HCT116 (cell line): ENCODE data around the gene ZNF222. TPM values are rescaled to one million over a fixed set of nuclear protein-coding genes. Genes with fewer than 3 reads are reported as not detected.
A peak's percentile ranks its signal among the peaks of the same experiment; 100 is the strongest.

Source experiments
- ATAC-seq: fragments of 200-7000 bp; cut with Tn5 transposase; 2 replicates; pipeline ENCODE4 v1.9.1; 2020; ENCODE audit warnings: mild to moderate bottlenecking, moderate library complexity
- BruUV-seq: library from RNA; stranded (reverse); fragments of 400-500 nt; replicated peaks from 2 replicates; lab custom pipeline; 2021; lab: Mats Ljungman, UMichigan
- CTCF ChIA-PET: fragments of 300-600 bp; sonication (Branson Sonifier 250); formaldehyde crosslinking; loops from one replicate; lab custom pipeline; 2021; ENCODE audit warnings: antibody characterized with exemption; lab: Charles Lee
- POLR2A ChIA-PET: fragments of 300-600, 350-600 bp; sonication (Branson Sonifier 250); formaldehyde crosslinking; loops from one replicate; lab custom pipeline; 2021; ENCODE audit warnings: antibody characterized with exemption; lab: Charles Lee
- RAD21 ChIA-PET, 2 experiments: fragments of 300-600 bp; sonication (Branson Sonifier 250); formaldehyde crosslinking; loops; one replicate each; lab custom pipeline; 2023; ENCODE audit warnings: low total read pairs in 2 of 2; ENCODE audit not compliant: uncharacterized antibody in 2 of 2, unreplicated experiment in 2 of 2, low non-redundant PET in 1 of 2; lab: Charles Lee
- DNase-seq: peaks from one replicate; pipeline ENCODE4 v3.0.0-alpha.2; 2010; ENCODE audit warnings: low read depth, low spot score
- H2AFZ ChIP-seq: fragments of 200-600 bp; shearing (Covaris generic), sonication (generic); 2 replicates; pipeline ENCODE4 v1.6.1; 2017; ENCODE audit warnings: low read depth, mixed run types, mixed read lengths, antibody characterized with exemption, low read length; ENCODE audit not compliant: poor library complexity, severe bottlenecking
- H3K27ac ChIP-seq: 2 replicates; pipeline ENCODE4 v1.5.1; 2012; ENCODE audit warnings: low read depth, low read length
- H3K27me3 ChIP-seq: fragments of 200-600 bp; sonication (generic); 2 replicates; pipeline ENCODE4 v1.6.1; 2016; ENCODE audit warnings: mixed run types, low read length, mixed read lengths; ENCODE audit not compliant: insufficient read depth
- H3K36me3 ChIP-seq, 2 experiments: fragments of 200-500 bp in 1 of 2; fragments of 200-600 bp in 1 of 2; sonication (Bioruptor generic) in 1 of 2; sonication (generic) in 1 of 2; 2 replicates each; pipeline versions ENCODE4 v1.5.1 to v1.6.1; 2014 to 2016; ENCODE audit warnings: low read length in 2 of 2, inconsistent platforms in 1 of 2, mixed read lengths in 1 of 2, mixed run types in 1 of 2; ENCODE audit not compliant: insufficient read depth in 2 of 2, control insufficient read depth in 1 of 2
- H3K4me1 ChIP-seq, 2 experiments: fragments of 200-600 bp in 1 of 2; sonication (generic) in 1 of 2; 2 replicates each; pipeline versions ENCODE4 v1.5.1 to v1.6.1; 2012 to 2017; ENCODE audit warnings: low read length in 2 of 2, inconsistent platforms in 1 of 2, mild to moderate bottlenecking in 1 of 2, mixed read lengths in 1 of 2, mixed run types in 1 of 2, moderate library complexity in 1 of 2; ENCODE audit not compliant: insufficient read depth in 2 of 2, control insufficient read depth in 1 of 2
- H3K4me2 ChIP-seq: fragments of 200-600 bp; sonication (generic); 2 replicates; pipeline ENCODE4 v1.6.1; 2017; ENCODE audit warnings: mixed run types, low read length, mixed read lengths
- H3K4me3 ChIP-seq, 2 experiments: fragments of 200-600 bp in 1 of 2; sonication (generic) in 1 of 2; replicated peaks in 1 of 2; 2 replicates each; pipeline ENCODE4 v1.5.1; 2011 to 2016; ENCODE audit warnings: low read length in 2 of 2, control low read depth in 1 of 2, low read depth in 1 of 2, mild to moderate bottlenecking in 1 of 2, mixed read lengths in 1 of 2, mixed run types in 1 of 2
- H3K79me2 ChIP-seq: fragments of 200-600 bp; sonication (generic); 2 replicates; pipeline ENCODE4 v1.6.1; 2017; ENCODE audit warnings: mild to moderate bottlenecking, mixed run types, low read length, moderate library complexity, mixed read lengths; ENCODE audit not compliant: insufficient read depth
- H3K9ac ChIP-seq: fragments of 200-600 bp; sonication (generic); 2 replicates; pipeline ENCODE4 v1.6.1; 2016; ENCODE audit warnings: low read length, mixed read lengths
- H3K9me2 ChIP-seq: fragments of 200-600 bp; sonication (generic), shearing (Covaris generic); 2 replicates; pipeline ENCODE4 v1.6.1; 2017; ENCODE audit warnings: mixed run types, mild to moderate bottlenecking, moderate library complexity; ENCODE audit not compliant: insufficient read depth
- H3K9me3 ChIP-seq, 2 experiments: fragments of 200-500 bp in 1 of 2; fragments of 200-600 bp in 1 of 2; sonication (Bioruptor generic) in 1 of 2; sonication (generic) in 1 of 2; 2 replicates each; pipeline ENCODE4 v1.6.1; 2014 to 2017; ENCODE audit warnings: low read length in 2 of 2, mixed read lengths in 2 of 2, inconsistent platforms in 1 of 2, low read depth in 1 of 2, mild to moderate bottlenecking in 1 of 2, mixed run types in 1 of 2, moderate library complexity in 1 of 2; ENCODE audit not compliant: control insufficient read depth in 1 of 2, insufficient read depth in 1 of 2
- H4K20me1 ChIP-seq: fragments of 200-600 bp; sonication (generic), shearing (Covaris generic); 2 replicates; pipeline ENCODE4 v1.6.1; 2017; ENCODE audit warnings: mixed run types, mild to moderate bottlenecking, moderate library complexity; ENCODE audit not compliant: insufficient read depth
- CBX3 ChIP-seq: IDR thresholded peaks from 2 replicates; pipeline ENCODE4 v1.6.1; 2012; ENCODE audit warnings: low read depth
- CEBPB ChIP-seq: IDR thresholded peaks from 2 replicates; pipeline ENCODE4 v1.6.1; 2012; ENCODE audit warnings: low read depth
- EGR1 ChIP-seq: IDR thresholded peaks from 2 replicates; pipeline ENCODE4 v1.6.1; 2012; ENCODE audit warnings: low read depth
- ELF1 ChIP-seq: IDR thresholded peaks from 2 replicates; pipeline ENCODE4 v1.6.1; 2012; ENCODE audit warnings: low read depth, borderline replicate concordance
- EZH2 ChIP-seq: fragments of 200-600 bp; sonication (generic); IDR thresholded peaks from 2 replicates; pipeline ENCODE4 v1.6.1; 2017; ENCODE audit warnings: antibody characterized with exemption, mixed run types
- EZH2phosphoT487 ChIP-seq: fragments of 200-600 bp; IDR thresholded peaks from 2 replicates; pipeline ENCODE4 v1.6.1; 2018; ENCODE audit warnings: antibody characterized with exemption, borderline replicate concordance
- FOSL1 ChIP-seq: IDR thresholded peaks from 2 replicates; pipeline ENCODE4 v1.6.1; 2012; ENCODE audit warnings: low read depth
- JUND ChIP-seq: IDR thresholded peaks from 2 replicates; pipeline ENCODE4 v1.6.1; 2012
- POLR2A ChIP-seq: IDR thresholded peaks from 2 replicates; pipeline ENCODE4 v1.7.0; 2011; ENCODE audit warnings: borderline replicate concordance; ENCODE audit not compliant: insufficient read depth, insufficient read length; ENCODE audit errors: extremely low read depth
- POLR2AphosphoS5 ChIP-seq: IDR thresholded peaks from 2 replicates; pipeline ENCODE4 v1.6.1; 2011; ENCODE audit warnings: mild to moderate bottlenecking, low read depth, low read length, moderate library complexity
- RAD21 ChIP-seq: IDR thresholded peaks from 2 replicates; pipeline ENCODE4 v1.6.1; 2012; ENCODE audit warnings: low read depth, mild to moderate bottlenecking
- SIN3A ChIP-seq: IDR thresholded peaks from 2 replicates; pipeline ENCODE4 v1.6.1; 2012; ENCODE audit warnings: low read depth
- SP1 ChIP-seq: IDR thresholded peaks from 2 replicates; pipeline ENCODE4 v1.6.1; 2012; ENCODE audit warnings: low read depth
- SRF ChIP-seq: IDR thresholded peaks from 2 replicates; pipeline ENCODE4 v1.6.1; 2012; ENCODE audit warnings: low read depth
- TCF7L2 ChIP-seq: IDR thresholded peaks from 2 replicates; pipeline ENCODE4 v1.7.0; 2011; ENCODE audit warnings: borderline replicate concordance, inconsistent platforms; ENCODE audit not compliant: insufficient read depth, insufficient read length; ENCODE audit errors: extremely low read depth
- ZBTB33 ChIP-seq: IDR thresholded peaks from 2 replicates; pipeline ENCODE4 v1.6.1; 2011; ENCODE audit warnings: mild to moderate bottlenecking, low read length, moderate library complexity; ENCODE audit not compliant: insufficient replicate concordance; ENCODE audit errors: extremely low read depth
- ZFX ChIP-seq: fragments of 450-650 bp; IDR thresholded peaks from 2 replicates; pipeline ENCODE4 v1.6.1; 2017
- intact Hi-C: fragments of 100-400 bp; cut with micrococcal nuclease; formaldehyde crosslinking; loops from 2 replicates; pipeline ENCODE4 v1.10.0; 2022
- total RNA-seq: library from RNA; stranded (reverse); gene quantifications from one replicate; pipeline ENCODE4 v1.2.1, GENCODE V29; 2021; ENCODE audit not compliant: unreplicated experiment
- TF ChIP-seq, protein P1 (sequence below): IDR thresholded peaks from 2 replicates; pipeline ENCODE4 v1.6.1; 2012
- TF ChIP-seq, protein P2 (sequence below): IDR thresholded peaks from 2 replicates; pipeline ENCODE4 v1.6.1; 2012; ENCODE audit warnings: low read depth
- TF ChIP-seq, protein P3 (sequence below): IDR thresholded peaks from 2 replicates; pipeline ENCODE4 v1.6.1; 2012

Gene ZNF222
- total RNA-seq, 1 experiment from 2014 or later = 3.0 TPM

DNA sequence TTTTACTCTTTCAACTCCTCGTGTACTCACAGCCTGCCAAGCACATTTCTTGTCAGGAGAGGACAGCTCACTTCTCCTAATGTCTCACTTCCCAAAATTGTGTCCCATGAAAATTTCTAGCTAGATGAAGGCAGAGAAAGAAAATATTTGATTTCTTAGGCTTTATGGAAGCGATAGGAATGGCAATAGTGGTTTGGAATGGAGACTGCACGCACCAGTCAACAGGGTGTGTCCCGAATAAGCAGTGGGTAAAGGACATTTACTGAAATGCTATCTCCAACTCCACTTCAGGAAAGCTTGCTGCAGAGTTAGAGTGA is 321 bp upstream of the ZNF222 start:
- H3K79me2 ChIP-seq = no peaks in the 10 kb centered on the region
- BruUV-seq = no TSS peak
- ATAC-seq = no peak
- no peak for DNase-seq
- H3K27me3 ChIP-seq = no peaks in the 10 kb centered on the region
- ChIA-PET CTCF (no interaction called here), POLR2A (no interaction called here), RAD21 (no interaction called here)
- no peaks in the 10 kb centered on the region for H3K9me2 ChIP-seq
- peak overlapping the region; percentile 70 to 75 for H3K4me3 ChIP-seq
- no peak overlapping the region for H3K27ac ChIP-seq
- H3K4me2 ChIP-seq = peak overlapping the region; percentile 82
- TF ChIP-seq JUND (no peak), CEBPB (no peak), POLR2A (no peak), EZH2 (no peak), SP1 (no peak), ZFX (no peak), SRF (no peak), ELF1 (no peak), ZBTB33 (no peak), EGR1 (no peak), FOSL1 (no peak), SIN3A (no peak), TCF7L2 (no peak), EZH2phosphoT487 (no peak), RAD21 (no peak), CBX3 (no peak), POLR2AphosphoS5 (no peak)
- TF ChIP-seq, protein P1, sequence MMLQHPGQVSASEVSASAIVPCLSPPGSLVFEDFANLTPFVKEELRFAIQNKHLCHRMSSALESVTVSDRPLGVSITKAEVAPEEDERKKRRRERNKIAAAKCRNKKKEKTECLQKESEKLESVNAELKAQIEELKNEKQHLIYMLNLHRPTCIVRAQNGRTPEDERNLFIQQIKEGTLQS = no peak
- TF ChIP-seq, protein P2, sequence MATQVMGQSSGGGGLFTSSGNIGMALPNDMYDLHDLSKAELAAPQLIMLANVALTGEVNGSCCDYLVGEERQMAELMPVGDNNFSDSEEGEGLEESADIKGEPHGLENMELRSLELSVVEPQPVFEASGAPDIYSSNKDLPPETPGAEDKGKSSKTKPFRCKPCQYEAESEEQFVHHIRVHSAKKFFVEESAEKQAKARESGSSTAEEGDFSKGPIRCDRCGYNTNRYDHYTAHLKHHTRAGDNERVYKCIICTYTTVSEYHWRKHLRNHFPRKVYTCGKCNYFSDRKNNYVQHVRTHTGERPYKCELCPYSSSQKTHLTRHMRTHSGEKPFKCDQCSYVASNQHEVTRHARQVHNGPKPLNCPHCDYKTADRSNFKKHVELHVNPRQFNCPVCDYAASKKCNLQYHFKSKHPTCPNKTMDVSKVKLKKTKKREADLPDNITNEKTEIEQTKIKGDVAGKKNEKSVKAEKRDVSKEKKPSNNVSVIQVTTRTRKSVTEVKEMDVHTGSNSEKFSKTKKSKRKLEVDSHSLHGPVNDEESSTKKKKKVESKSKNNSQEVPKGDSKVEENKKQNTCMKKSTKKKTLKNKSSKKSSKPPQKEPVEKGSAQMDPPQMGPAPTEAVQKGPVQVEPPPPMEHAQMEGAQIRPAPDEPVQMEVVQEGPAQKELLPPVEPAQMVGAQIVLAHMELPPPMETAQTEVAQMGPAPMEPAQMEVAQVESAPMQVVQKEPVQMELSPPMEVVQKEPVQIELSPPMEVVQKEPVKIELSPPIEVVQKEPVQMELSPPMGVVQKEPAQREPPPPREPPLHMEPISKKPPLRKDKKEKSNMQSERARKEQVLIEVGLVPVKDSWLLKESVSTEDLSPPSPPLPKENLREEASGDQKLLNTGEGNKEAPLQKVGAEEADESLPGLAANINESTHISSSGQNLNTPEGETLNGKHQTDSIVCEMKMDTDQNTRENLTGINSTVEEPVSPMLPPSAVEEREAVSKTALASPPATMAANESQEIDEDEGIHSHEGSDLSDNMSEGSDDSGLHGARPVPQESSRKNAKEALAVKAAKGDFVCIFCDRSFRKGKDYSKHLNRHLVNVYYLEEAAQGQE = no peak
- TF ChIP-seq, protein P3, sequence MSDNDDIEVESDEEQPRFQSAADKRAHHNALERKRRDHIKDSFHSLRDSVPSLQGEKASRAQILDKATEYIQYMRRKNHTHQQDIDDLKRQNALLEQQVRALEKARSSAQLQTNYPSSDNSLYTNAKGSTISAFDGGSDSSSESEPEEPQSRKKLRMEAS = no peak
- TF ChIP-seq, all 23 proteins: peak for 0
- H3K9ac ChIP-seq = no peak overlapping the region
- peaks cover 6 to 10% of the 10 kb centered on the region in 2 experiments; a peak in 2 of 4 replicates for H3K36me3 ChIP-seq
- H3K4me1 ChIP-seq = no peaks in the 10 kb centered on the region; a peak in 1 of 4 replicates
- H4K20me1 ChIP-seq = no peaks in the 10 kb centered on the region
- H2AFZ ChIP-seq = peak overlapping the region; percentile 25
- H3K9me3 ChIP-seq = no peaks in the 10 kb centered on the region
- intact Hi-C loops = loop anchor here (10.0 kb wide), 1 partner anchor 480 kb away; the partner anchor contains the start of gene ZNF180
